ENCODE measurements around the gene BICRAL. TPM values are rescaled to one million over a fixed set of nuclear protein-coding genes. Genes with fewer than 3 reads are reported as not detected.

The BICRAL gene
- total and polyA plus RNA-seq, 9 of the 15 experiments (the other 6 are each of a cell fraction or from before 2014, with no cell fraction given): 1.2 to 11.9 (median 5.6) TPM

DNA sequence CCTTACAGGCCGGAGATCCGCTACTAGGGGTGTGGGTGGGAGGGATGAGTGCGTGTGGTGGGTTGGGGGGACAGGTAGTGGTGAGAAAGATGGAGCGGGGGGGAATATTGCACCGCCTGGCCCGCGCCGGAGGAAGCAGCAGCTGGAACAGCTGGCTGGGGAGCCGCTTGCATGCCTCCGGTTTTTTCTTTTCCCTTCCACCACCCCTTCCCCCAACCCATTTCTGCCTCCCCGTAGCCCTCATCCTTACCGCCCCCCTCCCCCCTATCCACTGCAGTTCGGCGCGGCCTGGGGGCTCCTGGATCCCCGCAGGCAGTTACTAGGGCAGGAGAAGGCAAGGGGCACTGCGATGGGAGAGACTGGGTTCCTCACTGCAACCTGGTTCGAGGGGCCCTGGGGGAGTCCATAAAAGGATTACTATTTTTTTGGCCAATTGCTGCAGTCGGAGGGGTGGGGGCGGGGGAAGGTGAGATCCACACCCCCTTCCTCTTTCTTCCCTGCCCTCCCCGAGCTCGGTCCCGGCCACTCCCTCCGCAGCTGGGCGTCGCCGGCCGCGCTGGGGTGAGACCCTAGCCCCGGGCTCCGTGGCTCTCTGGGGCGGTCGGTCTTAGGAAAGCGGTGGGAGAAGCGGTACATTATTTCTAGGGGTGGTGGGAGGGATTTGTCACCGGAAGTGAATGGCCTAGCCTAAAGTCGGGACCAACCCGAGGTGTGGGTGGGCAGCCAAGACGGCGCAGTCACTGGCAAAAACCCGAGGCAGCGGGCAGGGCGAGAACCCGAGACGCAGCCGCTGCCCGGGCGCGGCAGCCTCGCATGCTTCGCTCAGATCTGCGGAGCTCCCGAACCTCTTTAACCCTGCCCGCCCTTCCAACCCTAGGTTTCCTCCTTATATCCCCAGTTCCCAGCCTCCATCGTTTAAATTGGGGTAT is 35.1 kb upstream of the BICRAL start (continued):
- TF ChIP-seq POLR3A (IDR thresholded peaks at IDR 0.05; ENCODE audit: borderline replicate concordance, extremely low read depth, insufficient read depth, insufficient read length) (no peak), WHSC1 (IDR thresholded peaks at IDR 0.05; ENCODE audit: low read length) (no peak), RAD51 (IDR thresholded peaks at IDR 0.05; ENCODE audit: borderline replicate concordance, low read depth) (no peak), ZNF445 (CRISPR knock-in tag; IDR thresholded peaks at IDR 0.05; ENCODE audit: low read depth) (no peak), MCM5 (IDR thresholded peaks at IDR 0.05; ENCODE audit: low read depth) (no peak), ZNF316 (IDR thresholded peaks at IDR 0.05) (no peak), ETV5 (CRISPR knock-in tag; IDR thresholded peaks at IDR 0.05; ENCODE audit: low read depth) (peak; percentile 73; the same call in 1 of the 2 replicates), TAF1 (IDR thresholded peaks at IDR 0.05; ENCODE audit: control insufficient read depth, extremely low read depth, insufficient read depth, low read length, severe bottlenecking) (peak; percentile 80), ZBTB17 (CRISPR knock-in tag; IDR thresholded peaks at IDR 0.05) (no peak), TOE1 (IDR thresholded peaks at IDR 0.05; ENCODE audit: borderline replicate concordance) (peak; percentile 11; the same call in 1 of the 2 replicates), TOE1 (CRISPR knock-in tag; IDR thresholded peaks at IDR 0.05; ENCODE audit: borderline replicate concordance, low read depth) (no peak), TCF3 (CRISPR knock-in tag; IDR thresholded peaks at IDR 0.05) (0 out of 2 replicates have a peak, but pooled peaks have one; percentile 31), RFX5 (IDR thresholded peaks at IDR 0.05; ENCODE audit: low read depth, low read length) (no peak), ARID2 (IDR thresholded peaks at IDR 0.05) (no peak), ARHGAP35 (IDR thresholded peaks at IDR 0.05; ENCODE audit: partially characterized antibody) (no peak), FOXK1 (CRISPR knock-in tag; IDR thresholded peaks at IDR 0.05; ENCODE audit: borderline replicate concordance) (peak; percentile 87; the same call in 1 of the 2 replicates)
- TF ChIP-seq, protein P1, sequence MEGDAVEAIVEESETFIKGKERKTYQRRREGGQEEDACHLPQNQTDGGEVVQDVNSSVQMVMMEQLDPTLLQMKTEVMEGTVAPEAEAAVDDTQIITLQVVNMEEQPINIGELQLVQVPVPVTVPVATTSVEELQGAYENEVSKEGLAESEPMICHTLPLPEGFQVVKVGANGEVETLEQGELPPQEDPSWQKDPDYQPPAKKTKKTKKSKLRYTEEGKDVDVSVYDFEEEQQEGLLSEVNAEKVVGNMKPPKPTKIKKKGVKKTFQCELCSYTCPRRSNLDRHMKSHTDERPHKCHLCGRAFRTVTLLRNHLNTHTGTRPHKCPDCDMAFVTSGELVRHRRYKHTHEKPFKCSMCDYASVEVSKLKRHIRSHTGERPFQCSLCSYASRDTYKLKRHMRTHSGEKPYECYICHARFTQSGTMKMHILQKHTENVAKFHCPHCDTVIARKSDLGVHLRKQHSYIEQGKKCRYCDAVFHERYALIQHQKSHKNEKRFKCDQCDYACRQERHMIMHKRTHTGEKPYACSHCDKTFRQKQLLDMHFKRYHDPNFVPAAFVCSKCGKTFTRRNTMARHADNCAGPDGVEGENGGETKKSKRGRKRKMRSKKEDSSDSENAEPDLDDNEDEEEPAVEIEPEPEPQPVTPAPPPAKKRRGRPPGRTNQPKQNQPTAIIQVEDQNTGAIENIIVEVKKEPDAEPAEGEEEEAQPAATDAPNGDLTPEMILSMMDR (IDR thresholded peaks at IDR 0.05 in 2 of 3, conservative IDR thresholded peaks at IDR 0.05 in 1 of 3; ENCODE audit: insufficient read depth in 2 of 3, low read depth in 1 of 3, low read length in 3 of 3): peak in 1 of 3 experiments; percentile 4; a peak in 1 of 6 replicates
- TF ChIP-seq, protein P2, sequence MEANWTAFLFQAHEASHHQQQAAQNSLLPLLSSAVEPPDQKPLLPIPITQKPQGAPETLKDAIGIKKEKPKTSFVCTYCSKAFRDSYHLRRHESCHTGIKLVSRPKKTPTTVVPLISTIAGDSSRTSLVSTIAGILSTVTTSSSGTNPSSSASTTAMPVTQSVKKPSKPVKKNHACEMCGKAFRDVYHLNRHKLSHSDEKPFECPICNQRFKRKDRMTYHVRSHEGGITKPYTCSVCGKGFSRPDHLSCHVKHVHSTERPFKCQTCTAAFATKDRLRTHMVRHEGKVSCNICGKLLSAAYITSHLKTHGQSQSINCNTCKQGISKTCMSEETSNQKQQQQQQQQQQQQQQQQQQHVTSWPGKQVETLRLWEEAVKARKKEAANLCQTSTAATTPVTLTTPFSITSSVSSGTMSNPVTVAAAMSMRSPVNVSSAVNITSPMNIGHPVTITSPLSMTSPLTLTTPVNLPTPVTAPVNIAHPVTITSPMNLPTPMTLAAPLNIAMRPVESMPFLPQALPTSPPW (CRISPR knock-in tag; IDR thresholded peaks at IDR 0.05): peak; percentile 79
- TF ChIP-seq, protein P3, sequence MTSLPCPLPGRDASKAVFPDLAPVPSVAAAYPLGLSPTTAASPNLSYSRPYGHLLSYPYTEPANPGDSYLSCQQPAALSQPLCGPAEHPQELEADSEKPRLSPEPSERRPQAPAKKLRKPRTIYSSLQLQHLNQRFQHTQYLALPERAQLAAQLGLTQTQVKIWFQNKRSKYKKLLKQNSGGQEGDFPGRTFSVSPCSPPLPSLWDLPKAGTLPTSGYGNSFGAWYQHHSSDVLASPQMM (CRISPR knock-in tag; IDR thresholded peaks at IDR 0.05): no peak
- TF ChIP-seq, protein P4, sequence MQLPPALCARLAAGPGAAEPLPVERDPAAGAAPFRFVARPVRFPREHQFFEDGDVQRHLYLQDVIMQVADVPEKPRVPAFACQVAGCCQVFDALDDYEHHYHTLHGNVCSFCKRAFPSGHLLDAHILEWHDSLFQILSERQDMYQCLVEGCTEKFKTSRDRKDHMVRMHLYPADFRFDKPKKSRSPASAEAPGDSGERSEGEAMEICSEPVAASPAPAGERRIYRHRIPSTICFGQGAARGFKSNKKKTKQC (CRISPR knock-in tag; IDR thresholded peaks at IDR 0.05): peak; percentile 44; the same call in 1 of the 2 replicates
- TF ChIP-seq, protein P5, sequence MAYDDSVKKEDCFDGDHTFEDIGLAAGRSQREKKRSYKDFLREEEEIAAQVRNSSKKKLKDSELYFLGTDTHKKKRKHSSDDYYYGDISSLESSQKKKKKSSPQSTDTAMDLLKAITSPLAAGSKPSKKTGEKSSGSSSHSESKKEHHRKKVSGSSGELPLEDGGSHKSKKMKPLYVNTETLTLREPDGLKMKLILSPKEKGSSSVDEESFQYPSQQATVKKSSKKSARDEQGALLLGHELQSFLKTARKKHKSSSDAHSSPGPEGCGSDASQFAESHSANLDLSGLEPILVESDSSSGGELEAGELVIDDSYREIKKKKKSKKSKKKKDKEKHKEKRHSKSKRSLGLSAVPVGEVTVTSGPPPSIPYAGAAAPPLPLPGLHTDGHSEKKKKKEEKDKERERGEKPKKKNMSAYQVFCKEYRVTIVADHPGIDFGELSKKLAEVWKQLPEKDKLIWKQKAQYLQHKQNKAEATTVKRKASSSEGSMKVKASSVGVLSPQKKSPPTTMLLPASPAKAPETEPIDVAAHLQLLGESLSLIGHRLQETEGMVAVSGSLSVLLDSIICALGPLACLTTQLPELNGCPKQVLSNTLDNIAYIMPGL (CRISPR knock-in tag; IDR thresholded peaks at IDR 0.05): peak; percentile 68; the same call in 1 of the 2 replicates

All from K562 (cell line).